IPS DF 6.9 (cell line): Measurements from ENCODE around the gene P2RY11.

ENCODE experiments used
- DNase-seq: peaks from one replicate; pipeline ENCODE4 v3.0.0-alpha.2; 2013; ENCODE audit warnings: low read depth, low spot score
- H3K27ac ChIP-seq: one replicate; pipeline ENCODE4 v1.5.1; 2013; ENCODE audit warnings: low read length, control low read depth
- H3K27me3 ChIP-seq: 2 replicates; pipeline ENCODE4 v1.6.1; 2013; ENCODE audit warnings: mild to moderate bottlenecking, low read length; ENCODE audit not compliant: control insufficient read depth, insufficient read depth
- H3K36me3 ChIP-seq: 2 replicates; pipeline ENCODE4 v1.6.1; 2013; ENCODE audit warnings: low read length; ENCODE audit not compliant: control insufficient read depth, insufficient read depth
- H3K4me1 ChIP-seq: 2 replicates; pipeline ENCODE4 v1.6.1; 2013; ENCODE audit warnings: low read length; ENCODE audit not compliant: control insufficient read depth, insufficient read depth
- H3K4me3 ChIP-seq: 2 replicates; pipeline ENCODE4 v1.5.1; 2013; ENCODE audit warnings: mild to moderate bottlenecking, low read length
- H3K9me3 ChIP-seq: 2 replicates; pipeline ENCODE4 v1.6.1; 2013; ENCODE audit warnings: low read length, inconsistent platforms; ENCODE audit not compliant: control insufficient read depth, insufficient read depth
- WGBS: extraction: QIAGEN DNeasy Blood & Tissue Kit; methylation state at CpG from one replicate; pipeline ENCODE4 v1.1.7; 2013; ENCODE audit warnings: mixed read lengths, missing lambda C conversion rate; ENCODE audit not compliant: insufficient read length, insufficient coverage; 5-methylcytosine and 5-hydroxymethylcytosine counted together

The P2RY11 gene

DNA sequence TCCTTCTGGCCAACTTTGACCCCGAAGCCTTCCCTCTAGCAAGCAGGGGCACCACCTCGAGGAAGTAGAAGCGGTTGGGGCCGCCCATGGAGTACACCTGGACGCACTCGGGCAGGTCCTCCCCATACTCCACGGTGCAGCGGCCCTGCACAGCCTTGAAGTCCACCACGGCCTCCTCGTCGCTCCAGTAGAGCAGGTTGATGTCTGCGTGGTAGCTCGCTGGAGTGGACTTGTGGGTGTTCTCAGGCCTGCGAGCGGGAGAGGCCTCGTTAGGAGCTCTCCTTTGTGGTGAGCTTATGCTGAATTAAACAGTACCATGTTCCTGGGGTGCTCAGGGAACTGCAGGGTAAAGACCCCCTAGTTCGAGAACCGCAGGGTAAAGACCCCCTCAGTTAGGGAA, 30.5 kb downstream of the P2RY11 start:
- no CpG with 5 or more reads among the region's 18 CpGs for WGBS
- Histone ChIP-seq H3K4me1 (no peaks in the 10 kb centered on the region), H3K9me3 (no peaks in the 10 kb centered on the region), H3K27me3 (no peaks in the 10 kb centered on the region), H3K4me3 (no peak overlapping the region), H3K36me3 (peaks cover 75% of the 10 kb centered on the region), H3K27ac (no peak overlapping the region)
- no peak for DNase-seq

DNA sequence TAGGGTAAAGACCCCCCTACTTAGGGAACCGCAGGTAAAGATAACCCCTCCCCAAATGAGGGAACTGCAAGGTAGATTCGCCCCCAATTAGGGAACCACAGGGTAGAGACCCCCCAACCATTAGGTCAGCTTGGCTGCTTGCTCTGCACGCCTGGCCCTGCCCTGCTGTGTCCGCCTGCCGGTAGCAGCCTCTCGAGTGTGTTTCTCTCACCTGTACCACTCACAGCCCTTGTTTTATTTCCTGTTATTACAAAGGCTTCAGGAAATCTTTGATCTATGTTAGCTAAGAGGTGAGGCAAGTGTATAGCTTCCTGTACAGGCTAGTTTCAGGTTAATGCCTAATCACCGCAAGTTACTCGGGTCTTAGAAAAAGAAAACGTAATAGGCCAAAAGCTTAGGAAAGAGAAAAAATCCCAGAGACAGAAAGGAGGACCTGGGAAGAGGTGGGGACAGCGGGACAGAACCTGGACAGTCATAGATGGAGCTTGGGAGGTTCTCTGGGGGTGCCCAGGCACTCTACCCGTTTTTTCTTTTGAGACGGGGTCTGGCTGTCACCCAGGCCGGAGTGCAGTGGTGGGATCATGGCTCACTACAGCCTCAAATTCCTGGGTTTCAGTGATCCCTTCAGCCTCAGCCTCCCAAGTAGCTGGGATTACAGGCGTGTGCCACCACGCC, 31.3 kb downstream of the P2RY11 start:
- no CpG with 5 or more reads among the region's 15 CpGs for WGBS
- H3K9me3 ChIP-seq = no peaks in the 10 kb centered on the region
- H3K36me3 ChIP-seq = peaks cover 66% of the 10 kb centered on the region
- no peaks in the 10 kb centered on the region for H3K27me3 ChIP-seq
- no peak overlapping the region for H3K4me3 ChIP-seq
- no peak for DNase-seq
- no peak overlapping the region for H3K27ac ChIP-seq
- no peaks in the 10 kb centered on the region for H3K4me1 ChIP-seq

DNA sequence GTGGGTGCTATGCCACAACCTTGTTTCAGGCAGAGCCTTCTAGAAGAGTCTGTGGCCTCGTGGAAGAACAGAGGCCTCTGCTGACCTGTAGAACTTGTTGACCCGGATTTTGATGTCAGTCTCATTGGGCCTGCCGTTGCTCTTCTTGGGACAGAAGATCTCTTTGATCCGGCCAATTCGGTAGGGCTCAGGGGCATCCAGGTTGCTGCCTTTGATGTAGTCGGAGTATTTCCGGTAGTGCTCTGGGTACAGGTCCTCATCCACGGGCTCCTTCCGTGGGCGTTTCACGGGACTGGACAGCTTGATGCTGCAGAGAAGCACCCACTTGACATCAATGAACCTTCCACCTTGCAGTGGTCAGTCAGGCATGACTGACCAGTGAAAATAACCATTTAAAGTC, 32.2 kb downstream of the P2RY11 start:
- H3K4me1 ChIP-seq = no peaks in the 10 kb centered on the region
- peaks cover 61% of the 10 kb centered on the region for H3K36me3 ChIP-seq
- no CpG with 5 or more reads among the region's 11 CpGs for WGBS
- no peak overlapping the region for H3K4me3 ChIP-seq
- no peaks in the 10 kb centered on the region for H3K9me3 ChIP-seq
- no peak for DNase-seq
- no peaks in the 10 kb centered on the region for H3K27me3 ChIP-seq
- H3K27ac ChIP-seq = no peak overlapping the region

DNA sequence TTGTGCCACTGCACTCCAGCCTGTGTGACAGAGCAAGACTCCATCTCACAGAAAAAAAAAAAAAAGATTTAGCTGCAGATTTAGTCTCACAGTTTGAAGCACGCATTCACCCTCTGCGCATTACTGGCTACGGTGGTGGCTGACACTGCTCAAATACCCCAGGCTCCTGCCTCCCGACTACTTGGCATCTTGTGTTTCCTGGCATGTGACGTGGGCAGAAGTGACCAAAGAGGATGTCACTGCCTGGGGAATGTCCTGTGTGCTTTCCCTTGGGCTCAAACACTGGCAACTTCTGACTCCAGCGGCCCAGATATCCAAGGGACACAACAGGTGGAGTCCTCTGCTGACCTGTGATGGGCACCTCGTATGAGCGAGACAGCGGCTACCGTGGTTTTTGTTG, 32.9 kb downstream of the P2RY11 start:
- Histone ChIP-seq H3K4me1 (no peaks in the 10 kb centered on the region), H3K9me3 (no peaks in the 10 kb centered on the region), H3K4me3 (no peak overlapping the region), H3K27me3 (no peaks in the 10 kb centered on the region), H3K27ac (no peak overlapping the region), H3K36me3 (peaks cover 60% of the 10 kb centered on the region)
- DNase-seq = no peak
- no CpG with 5 or more reads among the region's 10 CpGs for WGBS

DNA sequence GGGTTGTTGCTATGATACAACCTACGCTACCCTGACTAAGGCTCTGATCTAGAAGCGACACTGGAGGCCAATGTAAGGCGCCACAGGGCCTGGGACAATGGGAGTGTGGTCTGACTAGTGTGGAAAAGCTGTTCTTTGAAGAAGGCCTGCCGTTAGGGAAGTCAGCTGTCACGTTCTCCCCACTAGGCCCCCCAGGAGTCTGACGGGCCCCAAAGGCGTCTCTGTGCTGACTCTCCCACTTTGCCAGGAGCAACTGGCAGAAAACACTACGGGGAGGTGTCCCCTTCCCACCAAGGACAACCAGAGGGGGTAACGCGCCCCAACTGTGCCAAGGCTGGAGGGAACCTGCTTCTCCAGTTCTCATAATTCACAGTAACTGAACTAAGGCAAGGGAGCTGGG, 33.5 kb downstream of the P2RY11 start:
- H3K4me3 ChIP-seq = no peak overlapping the region
- no peaks in the 10 kb centered on the region for H3K27me3 ChIP-seq
- H3K36me3 ChIP-seq = peaks cover 62% of the 10 kb centered on the region
- DNase-seq = no peak
- no peak overlapping the region for H3K27ac ChIP-seq
- no peaks in the 10 kb centered on the region for H3K4me1 ChIP-seq
- no CpG with 5 or more reads among the region's 10 CpGs for WGBS
- no peaks in the 10 kb centered on the region for H3K9me3 ChIP-seq

DNA sequence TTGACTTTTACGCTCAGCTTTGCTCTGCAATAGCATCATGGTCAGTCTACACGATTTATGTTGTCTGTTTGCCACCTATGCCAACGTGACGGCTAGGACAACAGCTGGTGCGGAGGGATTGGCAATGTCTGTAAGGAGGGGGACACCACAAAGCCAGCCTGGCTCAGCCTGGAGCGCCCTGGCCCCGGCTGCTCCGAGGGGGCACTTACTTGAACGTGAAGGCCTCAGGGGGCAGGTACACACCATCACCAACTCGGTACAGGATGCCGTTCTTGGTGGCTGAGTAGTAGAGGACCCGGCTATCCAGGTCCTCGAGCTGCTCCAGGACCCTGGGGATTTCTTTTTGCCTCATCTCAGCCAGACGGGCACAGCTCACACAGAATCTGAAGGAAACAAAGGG, 34.6 kb downstream of the P2RY11 start:
- Histone ChIP-seq H3K9me3 (no peaks in the 10 kb centered on the region), H3K27ac (no peak overlapping the region), H3K4me1 (no peaks in the 10 kb centered on the region), H3K4me3 (no peak overlapping the region), H3K27me3 (no peaks in the 10 kb centered on the region), H3K36me3 (peaks cover 64% of the 10 kb centered on the region)
- no CpG with 5 or more reads among the region's 14 CpGs for WGBS
- DNase-seq = no peak

DNA sequence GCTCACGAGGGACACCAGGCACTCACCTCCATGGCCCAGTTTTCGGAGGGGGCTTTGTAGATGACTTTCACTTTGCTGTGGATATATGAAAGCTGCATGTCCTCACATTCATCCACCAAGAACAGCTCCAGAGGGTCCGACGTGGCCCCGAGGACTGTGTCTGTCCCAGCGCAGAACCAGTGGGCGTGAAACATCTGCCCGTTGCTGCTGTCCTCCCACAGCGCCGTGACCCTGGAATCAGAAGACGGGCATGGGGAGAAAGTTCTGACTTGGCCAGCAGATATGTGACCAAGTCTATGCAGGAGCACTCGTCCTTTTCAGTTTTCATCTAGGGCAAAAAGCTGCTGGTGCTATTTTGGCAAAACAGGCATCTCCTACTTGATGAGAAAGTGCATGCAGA, 37.9 kb downstream of the P2RY11 start:
- Histone ChIP-seq H3K27me3 (no peaks in the 10 kb centered on the region; the same call in 1 of the 2 replicates), H3K9me3 (no peaks in the 10 kb centered on the region), H3K4me3 (no peak overlapping the region), H3K36me3 (peaks cover 58% of the 10 kb centered on the region), H3K4me1 (no peaks in the 10 kb centered on the region), H3K27ac (no peak overlapping the region)
- no peak for DNase-seq
- WGBS = no CpG with 5 or more reads among the region's 12 CpGs

DNA sequence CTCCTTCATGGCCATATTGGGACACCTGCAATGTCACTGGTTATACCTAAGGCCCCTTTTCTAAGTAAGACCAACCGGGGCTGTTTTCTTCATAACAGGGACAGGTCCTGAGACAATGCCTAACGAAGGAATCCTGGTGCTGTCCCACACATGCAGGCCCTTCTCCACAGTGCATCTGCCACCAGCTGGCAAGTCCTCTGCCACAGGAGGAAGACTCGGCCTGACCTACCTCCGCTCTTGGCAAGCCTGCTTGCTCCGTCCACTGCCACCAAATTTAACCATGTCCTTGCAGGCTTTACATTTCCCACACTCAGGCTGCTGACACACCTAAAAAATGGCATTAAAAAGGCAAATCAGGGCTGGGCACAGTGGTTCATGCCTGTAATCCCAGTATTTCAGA, 40.0 kb downstream of the P2RY11 start:
- WGBS = no CpG with 5 or more reads among the region's 5 CpGs

DNA sequence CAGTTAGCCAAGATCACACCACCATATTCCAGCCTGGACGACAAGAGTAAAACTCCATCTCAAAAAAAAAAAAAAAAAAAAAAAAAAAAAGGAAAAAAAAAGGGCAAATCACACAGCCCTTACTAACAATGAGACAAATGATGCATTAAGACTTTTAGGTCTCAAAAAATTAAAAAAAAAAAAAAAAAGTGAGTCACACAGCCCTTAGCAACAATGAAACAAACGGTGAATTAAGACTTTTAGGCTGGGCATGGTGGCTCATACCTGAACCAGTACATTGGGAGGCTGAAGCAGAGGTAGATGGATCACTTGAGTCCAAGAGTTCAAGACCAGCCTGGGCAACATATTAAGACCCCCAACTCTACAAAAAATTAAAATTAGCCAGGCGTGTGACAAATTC, 40.6 kb downstream of the P2RY11 start:
- Histone ChIP-seq H3K36me3 (peaks cover 64% of the 10 kb centered on the region), H3K27me3 (no peaks in the 10 kb centered on the region; the same call in 1 of the 2 replicates), H3K27ac (no peak overlapping the region), H3K4me3 (no peak overlapping the region), H3K9me3 (no peaks in the 10 kb centered on the region), H3K4me1 (no peaks in the 10 kb centered on the region)
- WGBS = no CpG with 5 or more reads among the region's 3 CpGs
- DNase-seq = no peak

More for the DNA sequence above, 40.0 kb downstream of the P2RY11 start:
- Histone ChIP-seq H3K36me3 (peaks cover 60% of the 10 kb centered on the region), H3K4me3 (no peak overlapping the region), H3K9me3 (no peaks in the 10 kb centered on the region), H3K4me1 (no peaks in the 10 kb centered on the region), H3K27me3 (no peaks in the 10 kb centered on the region; the same call in 1 of the 2 replicates), H3K27ac (no peak overlapping the region)
- no peak for DNase-seq

DNA sequence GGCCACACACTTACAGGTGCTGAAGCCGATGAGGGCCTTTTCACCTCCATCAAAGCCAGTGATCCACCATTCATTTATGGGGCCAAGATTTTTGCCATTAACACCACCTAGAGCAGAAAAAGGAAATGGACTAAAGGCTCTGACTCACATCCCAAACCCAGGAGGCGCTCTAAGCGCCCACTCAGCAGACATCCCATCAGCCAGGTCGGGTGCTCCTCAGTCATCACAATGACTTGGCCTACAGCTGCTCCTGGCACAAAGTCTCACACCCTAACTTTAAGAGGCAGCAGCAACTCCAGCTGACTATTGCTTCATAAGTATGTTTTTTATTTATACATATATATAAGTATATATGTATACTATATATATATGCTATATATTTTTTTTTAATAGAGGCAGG, 44.3 kb downstream of the P2RY11 start:
- no peak overlapping the region for H3K4me3 ChIP-seq
- no peaks in the 10 kb centered on the region for H3K9me3 ChIP-seq
- no peak for DNase-seq
- no CpG with 5 or more reads among the region's 4 CpGs for WGBS
- no peaks in the 10 kb centered on the region for H3K4me1 ChIP-seq
- peaks cover 72% of the 10 kb centered on the region for H3K36me3 ChIP-seq
- no peak overlapping the region for H3K27ac ChIP-seq
- H3K27me3 ChIP-seq = no peaks in the 10 kb centered on the region; the same call in 1 of the 2 replicates

DNA sequence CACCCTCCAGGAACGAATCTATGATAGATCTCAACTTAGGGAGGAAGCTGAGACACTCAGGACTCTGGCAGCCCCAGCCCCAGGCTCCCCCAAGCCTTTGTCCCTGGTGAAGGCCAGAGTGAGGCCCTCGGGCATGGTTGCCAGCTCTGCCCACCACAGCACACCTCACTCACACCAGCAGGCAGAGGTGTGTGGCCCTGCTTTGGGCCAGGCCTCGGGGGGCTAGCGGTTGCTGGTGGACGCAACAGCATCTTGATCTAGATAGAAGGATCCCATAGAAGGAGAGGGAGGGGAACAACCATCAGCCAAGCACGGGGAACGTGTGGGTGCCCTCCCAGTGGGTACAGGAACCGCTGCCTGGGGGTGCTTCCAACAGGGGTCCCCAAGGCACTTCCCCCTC, 46.6 kb downstream of the P2RY11 start:
- Histone ChIP-seq H3K4me3 (no peak overlapping the region), H3K36me3 (peaks cover 69% of the 10 kb centered on the region), H3K27ac (no peak overlapping the region), H3K27me3 (no peaks in the 10 kb centered on the region), H3K9me3 (no peaks in the 10 kb centered on the region), H3K4me1 (no peaks in the 10 kb centered on the region)
- WGBS = no CpG with 5 or more reads among the region's 8 CpGs
- no peak for DNase-seq
